Natural killer cell (primary cell): ENCODE results near the gene ACTR2. TPM values are rescaled to one million over a fixed set of nuclear protein-coding genes. Genes with fewer than 3 reads are reported as not detected.

Source experiments
- ATAC-seq, 3 donors: fragments of 150-1000 bp in 2 of 3; fragments of 200-7000 bp in 1 of 3; cut with Tn5 transposase; 1 replicate in 1 of 3; 2 replicates in 2 of 3; pipeline ENCODE4 v1.10.0; 2021; ENCODE audit warnings: mild to moderate bottlenecking in 2 of 3, moderate library complexity in 2 of 3
- DNase-seq, 2 donors: peaks; one replicate each; pipeline versions ENCODE4 v3.0.0 to v3.0.0-alpha.2; 2013 to 2021; ENCODE audit warnings: mixed read lengths in 1 of 2
- H3K27ac ChIP-seq: one replicate; pipeline ENCODE4 v1.5.1; 2013; ENCODE audit warnings: mild to moderate bottlenecking, low read length
- H3K27me3 ChIP-seq: one replicate; pipeline ENCODE4 v1.6.1; 2013; ENCODE audit warnings: low read length; ENCODE audit not compliant: control insufficient read depth, insufficient read depth
- H3K36me3 ChIP-seq: one replicate; pipeline ENCODE4 v1.6.1; 2013; ENCODE audit warnings: low read length; ENCODE audit not compliant: control insufficient read depth, insufficient read depth
- H3K4me1 ChIP-seq: one replicate; pipeline ENCODE4 v1.6.1; 2013; ENCODE audit warnings: low read length; ENCODE audit not compliant: control insufficient read depth, insufficient read depth
- H3K4me3 ChIP-seq: one replicate; pipeline ENCODE4 v1.5.1; 2013; ENCODE audit warnings: low read length
- H3K9me3 ChIP-seq: one replicate; pipeline ENCODE4 v1.6.1; 2013; ENCODE audit warnings: low read length; ENCODE audit not compliant: control insufficient read depth, insufficient read depth
- H3K27ac Mint-ChIP-seq, 2 donors: one replicate each; pipeline ENCODE4 v1.8.0; 2022; ENCODE audit warnings: mild to moderate bottlenecking in 2 of 2, mixed read lengths in 2 of 2, moderate library complexity in 1 of 2
- H3K27me3 Mint-ChIP-seq, 2 donors: one replicate each; pipeline ENCODE4 v1.8.0; 2022; ENCODE audit warnings: low read depth in 2 of 2, mixed read lengths in 2 of 2
- H3K36me3 Mint-ChIP-seq: one replicate; pipeline ENCODE4 v1.8.0; 2022; ENCODE audit warnings: mixed read lengths
- H3K4me1 Mint-ChIP-seq, 2 donors: one replicate each; pipeline ENCODE4 v1.8.0; 2022; ENCODE audit warnings: mixed read lengths in 2 of 2
- H3K4me3 Mint-ChIP-seq: one replicate; pipeline ENCODE4 v1.8.0; 2022; ENCODE audit warnings: mild to moderate bottlenecking, moderate library complexity, mixed read lengths
- H3K9me3 Mint-ChIP-seq, 2 donors: one replicate each; pipeline ENCODE4 v1.8.0; 2022; ENCODE audit warnings: mixed read lengths in 2 of 2
- WGBS: methylation state at CpG from one replicate; pipeline ENCODE4 v1.1.7; 2013; ENCODE audit warnings: missing lambda C conversion rate; ENCODE audit not compliant: insufficient coverage; 5-methylcytosine and 5-hydroxymethylcytosine counted together
- intact Hi-C: fragments of 100-400 bp; cut with micrococcal nuclease; formaldehyde crosslinking; loops from one replicate; pipeline ENCODE4 v1.14.2; 2022
- total RNA-seq, 4 donors: library from RNA; stranded (reverse); fragments of 120-200 nt in 1 of 4; gene quantifications; one replicate each; pipeline versions ENCODE4 v1.2.3 to v1.2.4, GENCODE V29; 2013 to 2022
- TF ChIP-seq, protein P1 (sequence below): fragments of 200-600 bp; IDR thresholded peaks from one replicate; pipeline ENCODE4 v1.8.0; 2022; ENCODE audit warnings: antibody characterized with exemption

Gene ACTR2
- total RNA-seq, 3 donors from 2014 or later (not counting 1 experiment from before 2014, with no cell fraction given): 346 to 404 (median 403) TPM

DNA sequence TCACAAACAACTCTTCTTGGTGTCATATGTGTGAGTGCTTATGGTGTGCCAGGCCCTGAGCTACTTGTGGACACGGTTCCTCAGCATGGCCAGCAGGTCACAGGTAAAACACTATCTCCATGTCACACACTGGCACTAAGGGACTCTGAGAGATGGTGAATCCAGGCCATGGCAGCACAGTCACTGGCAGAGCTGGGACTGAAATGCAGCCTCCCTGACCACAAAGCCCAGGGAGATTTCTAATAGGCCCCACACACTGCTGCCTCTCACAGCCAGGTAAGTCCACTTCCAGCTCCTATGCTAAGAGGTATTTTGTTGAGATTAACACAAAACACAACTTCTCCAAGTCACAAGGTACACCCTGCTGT is 92.0 kb downstream of the ACTR2 start:
- Mint-ChIP-seq H3K4me3 (no peak overlapping the region), H3K4me1 (peaks cover 0 to 5% of the 10 kb centered on the region in 2 donors), H3K9me3 (no peaks in the 10 kb centered on the region), H3K27ac (peak overlapping the region in 1 of 2 donors; percentile 21), H3K27me3 (no peaks in the 10 kb centered on the region), H3K36me3 (no peaks in the 10 kb centered on the region)
- no peak for DNase-seq
- H3K27ac ChIP-seq: no peak overlapping the region
- H3K27me3 ChIP-seq: no peaks in the 10 kb centered on the region
- H3K36me3 ChIP-seq: no peaks in the 10 kb centered on the region
- WGBS: 100% methylated on average over 1 of the region's 1 CpG
- intact Hi-C loops: no loop called here
- peaks cover 4% of the 10 kb centered on the region for H3K4me1 ChIP-seq
- no peak overlapping the region for H3K4me3 ChIP-seq
- TF ChIP-seq, protein P1, sequence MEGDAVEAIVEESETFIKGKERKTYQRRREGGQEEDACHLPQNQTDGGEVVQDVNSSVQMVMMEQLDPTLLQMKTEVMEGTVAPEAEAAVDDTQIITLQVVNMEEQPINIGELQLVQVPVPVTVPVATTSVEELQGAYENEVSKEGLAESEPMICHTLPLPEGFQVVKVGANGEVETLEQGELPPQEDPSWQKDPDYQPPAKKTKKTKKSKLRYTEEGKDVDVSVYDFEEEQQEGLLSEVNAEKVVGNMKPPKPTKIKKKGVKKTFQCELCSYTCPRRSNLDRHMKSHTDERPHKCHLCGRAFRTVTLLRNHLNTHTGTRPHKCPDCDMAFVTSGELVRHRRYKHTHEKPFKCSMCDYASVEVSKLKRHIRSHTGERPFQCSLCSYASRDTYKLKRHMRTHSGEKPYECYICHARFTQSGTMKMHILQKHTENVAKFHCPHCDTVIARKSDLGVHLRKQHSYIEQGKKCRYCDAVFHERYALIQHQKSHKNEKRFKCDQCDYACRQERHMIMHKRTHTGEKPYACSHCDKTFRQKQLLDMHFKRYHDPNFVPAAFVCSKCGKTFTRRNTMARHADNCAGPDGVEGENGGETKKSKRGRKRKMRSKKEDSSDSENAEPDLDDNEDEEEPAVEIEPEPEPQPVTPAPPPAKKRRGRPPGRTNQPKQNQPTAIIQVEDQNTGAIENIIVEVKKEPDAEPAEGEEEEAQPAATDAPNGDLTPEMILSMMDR: no peak
- no peaks in the 10 kb centered on the region for H3K9me3 ChIP-seq
- ATAC-seq: no peak

DNA sequence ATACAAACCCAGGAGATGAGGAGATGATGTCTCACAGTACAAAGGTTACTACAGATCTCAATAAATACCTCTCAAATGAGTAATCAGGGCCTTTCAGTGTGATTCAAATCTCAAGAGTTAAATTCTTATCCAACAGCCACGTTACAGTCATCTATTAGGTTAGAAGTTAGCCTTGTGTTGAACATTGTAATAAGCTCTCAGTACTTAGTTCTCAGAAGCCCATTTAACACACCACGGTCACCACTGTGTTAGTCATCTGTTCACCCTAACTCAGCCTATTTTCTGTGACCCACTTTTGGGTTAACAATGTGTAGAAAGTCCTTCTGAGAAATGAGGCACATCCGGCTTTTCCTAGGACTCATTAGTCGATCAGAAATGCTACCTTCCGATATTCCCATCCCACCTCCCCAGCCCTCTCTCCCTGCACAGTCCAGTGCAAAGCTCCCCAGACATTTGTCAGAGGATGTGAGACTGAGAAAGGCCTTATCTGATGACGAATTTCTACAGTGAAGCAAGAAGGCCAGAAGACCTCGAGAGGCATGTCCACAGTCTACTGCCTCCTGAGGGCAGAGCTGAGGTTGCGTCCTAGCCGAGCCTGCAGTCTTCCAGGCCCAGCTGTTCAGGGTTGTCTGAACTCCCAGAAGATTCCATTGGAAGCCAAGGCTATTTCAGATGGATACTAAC is 92.6 kb downstream of the ACTR2 start:
- no peaks in the 10 kb centered on the region for H3K9me3 ChIP-seq
- no peaks in the 10 kb centered on the region for H3K36me3 ChIP-seq
- Mint-ChIP-seq H3K27me3 (no peaks in the 10 kb centered on the region), H3K4me3 (no peak overlapping the region), H3K9me3 (no peaks in the 10 kb centered on the region), H3K36me3 (no peaks in the 10 kb centered on the region), H3K27ac (peak overlapping the region in 1 of 2 donors; percentile 21), H3K4me1 (peaks cover 0 to 5% of the 10 kb centered on the region in 2 donors)
- H3K27me3 ChIP-seq: no peaks in the 10 kb centered on the region
- H3K4me3 ChIP-seq: no peak overlapping the region
- ATAC-seq (peak; percentile 39 to 66 (median 60)), DNase-seq (peak in 1 of 2 donors; percentile 26)
- WGBS: 58% methylated on average over 9 of the region's 9 CpGs
- no peak overlapping the region for H3K27ac ChIP-seq
- TF ChIP-seq, protein P1: no peak
- intact Hi-C loops: no loop called here
- H3K4me1 ChIP-seq: peaks cover 4% of the 10 kb centered on the region

Other genes with a start within 250 kb of the ACTR2 start
- gene SLC1A4, start 238.4 kb upstream of the ACTR2 start, total RNA-seq: 10 to 100 TPM in 1 of 3 donors, 1 to 10 TPM in 2; 3.9 to 13.8 (median 5.6) TPM
- gene CEP68, start 171.4 kb upstream of the ACTR2 start, total RNA-seq: 1 to 10 TPM; 5.6 to 8.3 (median 5.8) TPM
- 100 to 1,000 TPM in 1 of 3 donors, 10 to 100 TPM in 2; 83.5 to 101 (median 93.6) TPM for gene RAB1A, start 97.7 kb upstream of the ACTR2 start, total RNA-seq
- gene SPRED2, start 204.8 kb downstream of the ACTR2 start, total RNA-seq: 1 to 10 TPM; 3.8 to 8.6 (median 8.3) TPM